Astrocyte (in vitro differentiated cells and primary cell): ENCODE data around the gene CREBL2.

Experiments
- CTCF ChIP-seq: IDR thresholded peaks from 2 replicates; pipeline ENCODE4 v1.5.1; 2011; ENCODE audit warnings: low read depth, mild to moderate bottlenecking, inconsistent platforms, low read length, moderate library complexity; ENCODE audit not compliant: insufficient read depth
- EZH2 ChIP-seq: IDR thresholded peaks from 2 replicates; pipeline ENCODE4 v1.6.1; 2012; ENCODE audit warnings: mild to moderate bottlenecking, low read length, inconsistent platforms; ENCODE audit not compliant: insufficient read depth

GRCh38 chr12:12682284-12682683 is 70.6 kb downstream of the CREBL2 start:
- TF ChIP-seq EZH2 (no peak), CTCF (no peak)
